Measurements from ENCODE around the gene FRY.

FRY gene

DNA sequence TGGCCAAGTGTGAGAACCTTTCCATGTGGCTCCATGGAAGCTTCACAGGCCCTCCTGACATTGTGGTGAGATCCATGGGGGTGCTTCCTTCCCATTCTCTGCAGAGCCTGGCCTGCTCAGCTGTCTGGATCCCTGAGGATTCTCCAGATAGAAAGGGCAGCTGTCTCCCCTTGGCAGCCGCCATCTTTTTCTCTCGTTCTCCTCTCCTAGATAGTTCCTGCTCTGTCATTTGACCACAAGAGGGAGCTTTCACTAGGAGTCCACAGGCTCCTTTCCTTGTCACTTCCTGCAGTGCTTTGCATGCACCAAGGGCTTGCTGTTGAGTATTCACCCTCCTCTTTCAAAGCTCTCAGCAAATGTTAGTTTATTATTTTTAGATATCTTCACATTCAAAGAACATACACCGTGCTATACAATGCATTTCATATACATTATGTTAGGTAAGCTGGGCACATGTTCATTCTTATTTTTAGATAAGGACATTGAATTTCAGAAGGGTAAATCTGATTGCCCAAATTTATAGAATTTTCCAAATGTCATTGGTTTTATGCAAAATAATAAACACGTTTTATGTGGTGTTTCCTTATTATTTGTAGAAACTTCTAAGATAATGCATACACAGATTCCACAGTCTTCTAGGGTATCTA lies 133.2 kb downstream of the FRY start:
- Histone ChIP-seq H3K4me3 (ENCODE audit: low read depth, low read length) (no peak overlapping the region), H3K27me3 (ENCODE audit: control insufficient read depth, insufficient read depth, low read length) (no peaks in the 10 kb centered on the region), H3K9me3 (ENCODE audit: control insufficient read depth, insufficient read depth, low read length) (no peaks in the 10 kb centered on the region), H3K4me1 (ENCODE audit: control insufficient read depth, insufficient read depth, low read length) (no peaks in the 10 kb centered on the region), H3K9ac (ENCODE audit: low read depth, low read length) (no peak overlapping the region), H3K36me3 (ENCODE audit: control insufficient read depth, insufficient read depth, low read length) (no peaks in the 10 kb centered on the region)

DNA sequence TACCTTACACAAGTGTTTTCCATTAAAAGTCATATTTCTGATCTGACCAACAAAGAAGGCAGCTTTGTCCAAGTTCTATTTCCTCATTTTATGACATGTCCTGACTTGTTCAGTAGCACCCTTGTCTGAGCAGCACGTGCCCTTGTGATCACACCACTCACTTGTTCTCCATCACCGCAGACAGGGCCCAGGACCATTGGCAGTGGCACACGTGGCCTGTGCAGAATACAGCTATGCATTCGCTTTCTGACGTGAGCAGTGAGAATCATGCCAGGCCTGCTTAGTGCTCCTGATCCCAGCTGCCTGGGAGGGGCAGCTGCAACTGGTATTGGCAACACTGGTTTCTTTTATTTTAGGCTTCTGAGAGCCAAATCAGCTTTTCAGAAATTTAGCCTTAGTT lies 134.2 kb downstream of the FRY start:
- Histone ChIP-seq H3K27me3 (ENCODE audit: control insufficient read depth, insufficient read depth, low read length) (no peaks in the 10 kb centered on the region), H3K9me3 (ENCODE audit: control insufficient read depth, insufficient read depth, low read length) (no peaks in the 10 kb centered on the region), H3K4me3 (ENCODE audit: low read depth, low read length) (no peak overlapping the region), H3K36me3 (ENCODE audit: control insufficient read depth, insufficient read depth, low read length) (no peaks in the 10 kb centered on the region), H3K4me1 (ENCODE audit: control insufficient read depth, insufficient read depth, low read length) (no peaks in the 10 kb centered on the region), H3K9ac (ENCODE audit: low read depth, low read length) (no peak overlapping the region)

- H3K9ac ChIP-seq (ENCODE audit: low read depth, low read length): no peak overlapping the region
- H3K4me1 ChIP-seq (ENCODE audit: control insufficient read depth, insufficient read depth, low read length): no peaks in the 10 kb centered on the region
- H3K27me3 ChIP-seq (ENCODE audit: control insufficient read depth, insufficient read depth, low read length): no peaks in the 10 kb centered on the region
- H3K36me3 ChIP-seq (ENCODE audit: control insufficient read depth, insufficient read depth, low read length): no peaks in the 10 kb centered on the region
- no peak overlapping the region for H3K4me3 ChIP-seq (ENCODE audit: low read depth, low read length)
- no peaks in the 10 kb centered on the region for H3K9me3 ChIP-seq (ENCODE audit: control insufficient read depth, insufficient read depth, low read length)
Measured at GRCh38 chr13:32168131-32168530, 136.6 kb downstream of the FRY start.

- no peaks in the 10 kb centered on the region for H3K9me3 ChIP-seq (ENCODE audit: control insufficient read depth, insufficient read depth, low read length)
- H3K4me1 ChIP-seq (ENCODE audit: control insufficient read depth, insufficient read depth, low read length): no peaks in the 10 kb centered on the region
- H3K27me3 ChIP-seq (ENCODE audit: control insufficient read depth, insufficient read depth, low read length): no peaks in the 10 kb centered on the region
- no peak overlapping the region for H3K4me3 ChIP-seq (ENCODE audit: low read depth, low read length)
- no peak overlapping the region for H3K9ac ChIP-seq (ENCODE audit: low read depth, low read length)
- no peaks in the 10 kb centered on the region for H3K36me3 ChIP-seq (ENCODE audit: control insufficient read depth, insufficient read depth, low read length)
Measured at GRCh38 chr13:32170841-32171240, 139.3 kb downstream of the FRY start.

GRCh38 chr13:32173881-32174280 lies 142.3 kb downstream of the FRY start:
- no peaks in the 10 kb centered on the region for H3K36me3 ChIP-seq (ENCODE audit: control insufficient read depth, insufficient read depth, low read length)
- H3K9me3 ChIP-seq (ENCODE audit: control insufficient read depth, insufficient read depth, low read length): no peaks in the 10 kb centered on the region
- no peaks in the 10 kb centered on the region for H3K4me1 ChIP-seq (ENCODE audit: control insufficient read depth, insufficient read depth, low read length)
- H3K4me3 ChIP-seq (ENCODE audit: low read depth, low read length): no peak overlapping the region
- H3K9ac ChIP-seq (ENCODE audit: low read depth, low read length): no peak overlapping the region
- no peaks in the 10 kb centered on the region for H3K27me3 ChIP-seq (ENCODE audit: control insufficient read depth, insufficient read depth, low read length)

DNA sequence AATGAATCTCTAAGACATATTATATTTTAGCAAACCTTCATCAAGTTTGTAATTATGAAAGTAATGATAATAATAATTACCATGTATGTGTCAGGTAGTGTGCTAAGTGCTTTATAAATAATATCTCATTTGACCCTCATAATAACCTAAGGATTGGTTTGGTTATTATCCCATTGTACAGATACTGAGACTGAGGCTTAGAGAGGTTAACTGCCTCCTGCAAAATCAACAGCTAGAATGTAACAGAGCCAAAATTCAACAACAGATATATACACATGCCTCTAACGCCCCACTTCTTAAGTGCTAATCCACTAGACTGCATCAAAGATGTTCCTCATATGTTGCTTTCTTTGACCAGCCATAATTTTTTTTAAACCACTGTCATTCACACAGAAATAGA lies 142.8 kb downstream of the FRY start:
- Histone ChIP-seq H3K36me3 (ENCODE audit: control insufficient read depth, insufficient read depth, low read length) (no peaks in the 10 kb centered on the region), H3K4me3 (ENCODE audit: low read depth, low read length) (no peak overlapping the region), H3K9ac (ENCODE audit: low read depth, low read length) (no peak overlapping the region), H3K27me3 (ENCODE audit: control insufficient read depth, insufficient read depth, low read length) (no peaks in the 10 kb centered on the region), H3K9me3 (ENCODE audit: control insufficient read depth, insufficient read depth, low read length) (no peaks in the 10 kb centered on the region), H3K4me1 (ENCODE audit: control insufficient read depth, insufficient read depth, low read length) (no peaks in the 10 kb centered on the region)

- H3K4me1 ChIP-seq (ENCODE audit: control insufficient read depth, insufficient read depth, low read length): no peaks in the 10 kb centered on the region
- no peaks in the 10 kb centered on the region for H3K36me3 ChIP-seq (ENCODE audit: control insufficient read depth, insufficient read depth, low read length)
- H3K27me3 ChIP-seq (ENCODE audit: control insufficient read depth, insufficient read depth, low read length): no peaks in the 10 kb centered on the region
Measured at GRCh38 chr13:32175307-32175706, 143.7 kb downstream of the FRY start.

DNA sequence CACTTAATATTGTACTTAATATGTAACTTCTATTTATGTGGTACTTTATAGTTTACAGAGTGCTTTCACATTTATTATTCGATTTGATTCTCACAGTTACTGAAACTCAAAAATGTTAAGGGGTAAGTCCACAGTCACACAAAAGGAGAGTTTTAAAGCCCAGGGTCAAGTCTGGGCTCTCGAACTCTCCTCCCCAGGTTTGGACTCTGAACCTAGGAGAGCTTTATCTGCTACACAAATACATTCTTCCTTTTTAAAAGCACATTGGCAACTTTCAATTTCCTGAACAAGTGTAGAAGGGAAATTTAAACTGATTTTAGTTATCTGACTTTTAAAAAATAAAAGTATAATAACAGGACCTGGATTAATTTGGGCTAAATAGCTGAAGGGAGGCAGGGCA lies 144.4 kb downstream of the FRY start:
- Histone ChIP-seq H3K9me3 (ENCODE audit: control insufficient read depth, insufficient read depth, low read length) (no peaks in the 10 kb centered on the region), H3K4me3 (ENCODE audit: low read depth, low read length) (no peak overlapping the region), H3K27me3 (ENCODE audit: control insufficient read depth, insufficient read depth, low read length) (no peaks in the 10 kb centered on the region), H3K9ac (ENCODE audit: low read depth, low read length) (no peak overlapping the region), H3K36me3 (ENCODE audit: control insufficient read depth, insufficient read depth, low read length) (no peaks in the 10 kb centered on the region), H3K4me1 (ENCODE audit: control insufficient read depth, insufficient read depth, low read length) (no peaks in the 10 kb centered on the region)

More at GRCh38 chr13:32175307-32175706, 143.7 kb downstream of the FRY start:
- H3K9ac ChIP-seq (ENCODE audit: low read depth, low read length): no peak overlapping the region
- no peak overlapping the region for H3K4me3 ChIP-seq (ENCODE audit: low read depth, low read length)
- no peaks in the 10 kb centered on the region for H3K9me3 ChIP-seq (ENCODE audit: control insufficient read depth, insufficient read depth, low read length)

DNA sequence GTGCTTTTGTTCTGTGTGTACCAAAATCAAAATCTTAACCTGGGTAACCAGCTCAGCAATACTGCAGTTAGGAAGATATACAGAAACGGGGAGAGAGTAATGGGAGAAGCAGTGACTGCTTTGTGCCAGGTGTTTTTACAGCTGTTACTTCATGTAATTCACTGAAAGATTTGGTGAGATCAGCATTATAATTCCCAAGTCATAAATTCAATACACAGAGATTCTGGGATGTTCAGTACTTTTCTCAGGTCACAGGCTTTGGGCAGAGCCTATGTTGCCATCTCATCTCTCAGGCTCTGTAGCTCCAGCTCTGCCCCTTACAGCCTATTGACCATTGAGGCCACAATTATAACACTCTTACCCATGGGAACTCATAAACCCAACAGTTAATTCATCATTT lies 145.1 kb downstream of the FRY start:
- H3K4me3 ChIP-seq (ENCODE audit: low read depth, low read length): no peak overlapping the region
- H3K4me1 ChIP-seq (ENCODE audit: control insufficient read depth, insufficient read depth, low read length): no peaks in the 10 kb centered on the region
- H3K27me3 ChIP-seq (ENCODE audit: control insufficient read depth, insufficient read depth, low read length): no peaks in the 10 kb centered on the region
- H3K36me3 ChIP-seq (ENCODE audit: control insufficient read depth, insufficient read depth, low read length): no peaks in the 10 kb centered on the region
- H3K9me3 ChIP-seq (ENCODE audit: control insufficient read depth, insufficient read depth, low read length): no peaks in the 10 kb centered on the region
- no peak overlapping the region for H3K9ac ChIP-seq (ENCODE audit: low read depth, low read length)

- no peaks in the 10 kb centered on the region for H3K4me1 ChIP-seq (ENCODE audit: control insufficient read depth, insufficient read depth, low read length)
- no peaks in the 10 kb centered on the region for H3K9me3 ChIP-seq (ENCODE audit: control insufficient read depth, insufficient read depth, low read length)
- H3K9ac ChIP-seq (ENCODE audit: low read depth, low read length): no peak overlapping the region
- H3K27me3 ChIP-seq (ENCODE audit: control insufficient read depth, insufficient read depth, low read length): no peaks in the 10 kb centered on the region
- no peak overlapping the region for H3K4me3 ChIP-seq (ENCODE audit: low read depth, low read length)
- H3K36me3 ChIP-seq (ENCODE audit: control insufficient read depth, insufficient read depth, low read length): no peaks in the 10 kb centered on the region
Measured at GRCh38 chr13:32178763-32179162, 147.2 kb downstream of the FRY start.

DNA sequence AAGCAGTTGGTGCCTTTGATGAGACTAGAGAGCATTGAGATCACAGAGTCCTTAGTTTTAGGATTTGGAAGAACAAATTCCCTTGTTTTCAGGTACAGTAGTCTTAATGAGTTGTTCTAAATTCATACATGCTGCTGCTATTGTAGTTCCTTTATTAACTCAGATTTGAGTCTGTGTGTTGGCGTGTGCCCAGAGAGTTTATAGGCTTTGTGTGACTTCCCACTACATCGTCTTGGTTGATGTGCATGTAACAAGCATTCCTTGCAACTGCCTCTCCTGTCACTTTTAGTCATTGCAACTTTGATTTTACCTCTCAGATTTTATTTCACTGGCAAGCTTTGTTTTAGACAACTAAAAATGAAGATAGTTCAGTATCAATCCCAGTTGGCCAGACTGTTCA lies 148.1 kb downstream of the FRY start:
- no peaks in the 10 kb centered on the region for H3K9me3 ChIP-seq (ENCODE audit: control insufficient read depth, insufficient read depth, low read length)
- H3K9ac ChIP-seq (ENCODE audit: low read depth, low read length): no peak overlapping the region
- H3K36me3 ChIP-seq (ENCODE audit: control insufficient read depth, insufficient read depth, low read length): no peaks in the 10 kb centered on the region
- no peaks in the 10 kb centered on the region for H3K4me1 ChIP-seq (ENCODE audit: control insufficient read depth, insufficient read depth, low read length)
- H3K27me3 ChIP-seq (ENCODE audit: control insufficient read depth, insufficient read depth, low read length): no peaks in the 10 kb centered on the region
- H3K4me3 ChIP-seq (ENCODE audit: low read depth, low read length): no peak overlapping the region

DNA sequence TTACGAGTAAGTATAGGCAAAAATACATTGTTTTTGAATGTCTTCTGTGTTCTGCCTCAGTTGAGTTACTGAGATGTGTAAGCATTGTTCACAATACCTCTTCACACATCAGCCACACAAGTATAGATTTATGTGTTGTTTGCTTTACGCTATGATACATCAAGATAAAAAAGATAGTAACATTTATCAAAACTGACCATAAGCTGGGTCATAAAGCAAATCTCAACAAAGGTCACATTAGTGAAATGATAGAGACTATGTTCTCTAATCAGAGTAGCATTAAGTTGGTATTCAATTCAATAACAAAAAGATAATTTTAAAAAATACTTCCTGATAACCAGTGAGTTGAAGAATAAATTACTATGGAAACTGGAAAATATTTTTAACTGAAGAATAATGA lies 156.1 kb downstream of the FRY start:
- no peaks in the 10 kb centered on the region for H3K4me1 ChIP-seq (ENCODE audit: control insufficient read depth, insufficient read depth, low read length)
- no peaks in the 10 kb centered on the region for H3K27me3 ChIP-seq (ENCODE audit: control insufficient read depth, insufficient read depth, low read length)
- no peaks in the 10 kb centered on the region for H3K9me3 ChIP-seq (ENCODE audit: control insufficient read depth, insufficient read depth, low read length)
- H3K9ac ChIP-seq (ENCODE audit: low read depth, low read length): no peak overlapping the region
- H3K36me3 ChIP-seq (ENCODE audit: control insufficient read depth, insufficient read depth, low read length): no peaks in the 10 kb centered on the region
- H3K4me3 ChIP-seq (ENCODE audit: low read depth, low read length): no peak overlapping the region
